ENCODE measurements around the gene STRADA. TPM values are rescaled to one million over a fixed set of nuclear protein-coding genes. Genes with fewer than 3 reads are reported as not detected.

STRADA gene
- total RNA-seq, 1 donor from 2014 or later: 42.9 TPM

- Mint-ChIP-seq H3K36me3 (ENCODE audit: unreplicated experiment) (peaks cover 3% of the 10 kb centered on the region), H3K27ac (ENCODE audit: unreplicated experiment) (no peak overlapping the region), H3K4me3 (ENCODE audit: unreplicated experiment) (no peak overlapping the region), H3K4me1 (ENCODE audit: unreplicated experiment) (peaks cover 18% of the 10 kb centered on the region), H3K27me3 (ENCODE audit: unreplicated experiment) (no peaks in the 10 kb centered on the region), H3K9me3 (ENCODE audit: unreplicated experiment) (no peaks in the 10 kb centered on the region)
- DNase-seq (ENCODE audit: extremely low spot score, unreplicated experiment): no peak
- TF ChIP-seq, protein P1, sequence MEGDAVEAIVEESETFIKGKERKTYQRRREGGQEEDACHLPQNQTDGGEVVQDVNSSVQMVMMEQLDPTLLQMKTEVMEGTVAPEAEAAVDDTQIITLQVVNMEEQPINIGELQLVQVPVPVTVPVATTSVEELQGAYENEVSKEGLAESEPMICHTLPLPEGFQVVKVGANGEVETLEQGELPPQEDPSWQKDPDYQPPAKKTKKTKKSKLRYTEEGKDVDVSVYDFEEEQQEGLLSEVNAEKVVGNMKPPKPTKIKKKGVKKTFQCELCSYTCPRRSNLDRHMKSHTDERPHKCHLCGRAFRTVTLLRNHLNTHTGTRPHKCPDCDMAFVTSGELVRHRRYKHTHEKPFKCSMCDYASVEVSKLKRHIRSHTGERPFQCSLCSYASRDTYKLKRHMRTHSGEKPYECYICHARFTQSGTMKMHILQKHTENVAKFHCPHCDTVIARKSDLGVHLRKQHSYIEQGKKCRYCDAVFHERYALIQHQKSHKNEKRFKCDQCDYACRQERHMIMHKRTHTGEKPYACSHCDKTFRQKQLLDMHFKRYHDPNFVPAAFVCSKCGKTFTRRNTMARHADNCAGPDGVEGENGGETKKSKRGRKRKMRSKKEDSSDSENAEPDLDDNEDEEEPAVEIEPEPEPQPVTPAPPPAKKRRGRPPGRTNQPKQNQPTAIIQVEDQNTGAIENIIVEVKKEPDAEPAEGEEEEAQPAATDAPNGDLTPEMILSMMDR (IDR thresholded peaks at IDR 0.05): peak; percentile 52
These were observed 45.1 kb downstream of the STRADA start for GRCh38 chr17:63696381-63696961.

GRCh38 chr17:63695889-63696288 is 45.7 kb downstream of the STRADA start:
- no peaks in the 10 kb centered on the region for H3K27me3 Mint-ChIP-seq (ENCODE audit: unreplicated experiment)
- peaks cover 13% of the 10 kb centered on the region for H3K4me1 Mint-ChIP-seq (ENCODE audit: unreplicated experiment)
- H3K4me3 Mint-ChIP-seq (ENCODE audit: unreplicated experiment): no peak overlapping the region
- H3K36me3 Mint-ChIP-seq (ENCODE audit: unreplicated experiment): peaks cover 6% of the 10 kb centered on the region
- H3K9me3 Mint-ChIP-seq (ENCODE audit: unreplicated experiment): no peaks in the 10 kb centered on the region
- TF ChIP-seq, protein P1 (IDR thresholded peaks at IDR 0.05): no peak
- DNase-seq (ENCODE audit: extremely low spot score, unreplicated experiment): no peak
- H3K27ac Mint-ChIP-seq (ENCODE audit: unreplicated experiment): no peak overlapping the region

DNA sequence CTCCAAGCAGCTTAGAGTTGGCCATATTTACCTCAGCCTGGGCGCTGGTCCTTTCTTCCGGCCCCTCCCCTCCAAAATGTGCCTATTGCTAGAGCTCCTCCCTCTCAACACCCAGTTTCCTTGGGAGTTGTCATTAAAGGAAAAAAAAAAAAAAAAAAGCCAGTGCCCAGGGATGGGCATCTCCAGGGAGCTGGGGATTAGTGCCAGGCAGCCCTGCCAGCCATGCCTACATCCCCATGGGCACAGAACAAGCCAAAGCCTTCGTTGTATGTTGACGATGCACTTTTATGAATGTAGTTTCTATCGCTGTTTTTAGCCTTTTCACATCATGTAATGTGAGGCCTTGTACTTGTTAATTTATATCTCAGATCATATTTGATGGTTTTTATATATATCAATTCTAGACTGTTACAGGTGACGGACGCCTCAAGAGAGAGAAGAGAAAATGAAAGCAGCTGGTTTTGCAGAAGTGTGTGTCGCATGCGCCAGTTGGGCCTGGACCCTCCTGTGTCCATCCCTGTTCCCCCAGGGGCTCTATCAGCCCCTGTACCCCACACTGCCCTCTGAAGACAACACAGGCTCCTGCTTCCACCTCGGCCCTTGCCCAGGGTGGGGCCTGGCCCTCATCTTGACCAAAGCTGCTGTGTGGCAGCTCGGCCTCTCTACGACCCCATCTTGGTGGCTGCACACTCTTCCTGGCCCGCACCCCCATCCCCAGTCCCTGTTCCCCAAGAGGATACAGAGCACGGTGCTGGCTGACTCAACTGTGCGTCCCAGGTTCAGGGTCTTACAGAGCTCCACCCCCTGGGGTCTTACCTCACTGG is 46.4 kb downstream of the STRADA start:
- no peaks in the 10 kb centered on the region for H3K27me3 Mint-ChIP-seq (ENCODE audit: unreplicated experiment)
- TF ChIP-seq, protein P1 (IDR thresholded peaks at IDR 0.05): no peak
- no peak for DNase-seq (ENCODE audit: extremely low spot score, unreplicated experiment)
- peak overlapping the region; percentile 41 for H3K27ac Mint-ChIP-seq (ENCODE audit: unreplicated experiment)
- peaks cover 12% of the 10 kb centered on the region for H3K4me1 Mint-ChIP-seq (ENCODE audit: unreplicated experiment)
- H3K36me3 Mint-ChIP-seq (ENCODE audit: unreplicated experiment): peaks cover 10% of the 10 kb centered on the region
- no peak overlapping the region for H3K4me3 Mint-ChIP-seq (ENCODE audit: unreplicated experiment)
- no peaks in the 10 kb centered on the region for H3K9me3 Mint-ChIP-seq (ENCODE audit: unreplicated experiment)

GRCh38 chr17:63694229-63694949 is 47.2 kb downstream of the STRADA start:
- Mint-ChIP-seq H3K4me3 (ENCODE audit: unreplicated experiment) (no peak overlapping the region), H3K27ac (ENCODE audit: unreplicated experiment) (peak overlapping the region; percentile 23), H3K9me3 (ENCODE audit: unreplicated experiment) (no peaks in the 10 kb centered on the region), H3K27me3 (ENCODE audit: unreplicated experiment) (no peaks in the 10 kb centered on the region), H3K4me1 (ENCODE audit: unreplicated experiment) (peaks cover 12% of the 10 kb centered on the region), H3K36me3 (ENCODE audit: unreplicated experiment) (peaks cover 11% of the 10 kb centered on the region)
- TF ChIP-seq, protein P1 (IDR thresholded peaks at IDR 0.05): no peak
- DNase-seq (ENCODE audit: extremely low spot score, unreplicated experiment): no peak
